Sigmoid colon (tissue), 7 donors: ENCODE data around the gene FNDC5. TPM values are rescaled to one million over a fixed set of nuclear protein-coding genes. Genes with fewer than 3 reads are reported as not detected.

ENCODE experiments used
- DNase-seq: peaks from one replicate; pipeline ENCODE4 v3.0.0-alpha.2; 2019
- H3K27ac ChIP-seq, 4 donors: fragments of 200-600 bp; sonication (generic); one replicate each; pipeline ENCODE4 v1.5.1; 2016 to 2019; ENCODE audit warnings: mild to moderate bottlenecking in 1 of 4
- H3K27me3 ChIP-seq, 3 donors: fragments of 200-600 bp; sonication (generic); one replicate each; pipeline ENCODE4 v1.5.1; 2019; ENCODE audit warnings: mild to moderate bottlenecking in 1 of 3
- H3K36me3 ChIP-seq, 4 donors: fragments of 200-600 bp; sonication (generic); one replicate each; pipeline ENCODE4 v1.5.1; 2016 to 2019
- H3K4me1 ChIP-seq, 4 donors: fragments of 200-600 bp; sonication (generic); one replicate each; pipeline ENCODE4 v1.5.1; 2017 to 2019
- H3K4me3 ChIP-seq, 4 donors: fragments of 200-600 bp; sonication (generic); one replicate each; pipeline ENCODE4 v1.5.1; 2017 to 2019; ENCODE audit warnings: mild to moderate bottlenecking in 2 of 4, moderate library complexity in 1 of 4
- H3K9me3 ChIP-seq, 4 donors: fragments of 200-600 bp in 3 of 4; sonication (generic) in 3 of 4; one replicate each; pipeline versions ENCODE4 v1.5.1 to v1.6.1; 2013 to 2019
- CTCF ChIP-seq, 4 experiments: fragments of 450-650 bp in 3 of 4; fragments of 200-600 bp in 1 of 4; IDR thresholded peaks; one replicate each; pipeline ENCODE4 v1.5.1; 2016 to 2019; ENCODE audit warnings: antibody characterized with exemption in 4 of 4, mild to moderate bottlenecking in 3 of 4, moderate library complexity in 2 of 4
- EP300 ChIP-seq, 4 donors: sonication (generic); formaldehyde crosslinking; IDR thresholded peaks; one replicate each; pipeline ENCODE4 v1.6.1; 2017; ENCODE audit warnings: antibody characterized with exemption in 4 of 4
- POLR2A ChIP-seq, 2 donors: fragments of 450-650 bp; IDR thresholded peaks; one replicate each; pipeline ENCODE4 v1.6.1; 2016; ENCODE audit warnings: antibody characterized with exemption in 2 of 2, mild to moderate bottlenecking in 2 of 2, moderate library complexity in 2 of 2
- POLR2AphosphoS5 ChIP-seq, 4 donors: sonication (generic); formaldehyde crosslinking; IDR thresholded peaks; one replicate each; pipeline ENCODE4 v1.6.1; 2017; ENCODE audit warnings: antibody characterized with exemption in 4 of 4
- WGBS, 2 donors: extraction: QIAGEN DNeasy Blood & Tissue Kit; methylation state at CpG; one replicate each; pipeline ENCODE4 v1.1.7; 2013; 5-methylcytosine and 5-hydroxymethylcytosine counted together
- intact Hi-C: fragments of 100-400 bp; cut with DNase I; formaldehyde crosslinking; loops from one replicate; pipeline ENCODE4 v1.15.1; 2023
- polyA plus RNA-seq, 3 donors: library from polyadenylated mRNA; stranded (reverse); fragments of 200-250 nt; gene quantifications; one replicate each; pipeline ENCODE4 v1.2.3, GENCODE V29; 2013
- total RNA-seq, 4 donors: library from RNA; depleted of rRNA; stranded (reverse); fragments of >200 nt; gene quantifications; one replicate each; pipeline ENCODE4 v1.1.0, GENCODE V29; 2016
- donor health status: healthy with polysubstance abuse.
- donor health status: Bipolar disorder and iron deficiency.
- donor health status: healthy.

Gene FNDC5
- total and polyA plus RNA-seq, 7 donors, result 0.20 to 10.2 (median 0.93) TPM; not detected in 1

- Histone ChIP-seq H3K27ac (no peak overlapping the region), H3K9me3 (no peaks in the 10 kb centered on the region), H3K27me3 (peaks cover 0 to 5% (median 0%) of the 10 kb centered on the region in 3 donors), H3K36me3 (no peaks in the 10 kb centered on the region), H3K4me3 (no peak overlapping the region), H3K4me1 (peaks cover 0 to 15% (median 14%) of the 10 kb centered on the region in 4 donors)
- DNase-seq, result peak; percentile 27
- 14 to 76% methylated on average over 2 of the region's 2 CpGs for WGBS, 2 donors
- no peak for TF ChIP-seq EP300 (IDR thresholded peaks at IDR 0.05)
- peak in 1 of 2 donors; percentile 22 for TF ChIP-seq POLR2A (IDR thresholded peaks at IDR 0.05)
- intact Hi-C loops, result loop anchor here (5.0 kb wide), 1 partner anchor 58 kb away; the partner anchor contains the start of gene RNF19B
Measured at GRCh38 chr1:32904797-32905196, 34.1 kb upstream of the FNDC5 start.

GRCh38 chr1:32903991-32904785, 33.5 kb upstream of the FNDC5 start:
- peaks cover 0 to 15% (median 14%) of the 10 kb centered on the region in 4 donors for H3K4me1 ChIP-seq
- peak; percentile 47 for DNase-seq
- peaks cover 0 to 5% (median 0%) of the 10 kb centered on the region in 3 donors for H3K27me3 ChIP-seq
- H3K4me3 ChIP-seq, result no peak overlapping the region
- no peak overlapping the region for H3K27ac ChIP-seq
- TF ChIP-seq CTCF (IDR thresholded peaks at IDR 0.05), result no peak
- intact Hi-C loops, result loop anchor here (5.0 kb wide), 1 partner anchor 58 kb away; the partner anchor contains the start of gene RNF19B
- H3K9me3 ChIP-seq, result no peaks in the 10 kb centered on the region
- no peaks in the 10 kb centered on the region for H3K36me3 ChIP-seq
- 41 to 66% methylated on average over 3 of the region's 3 CpGs for WGBS, 2 donors

- Histone ChIP-seq H3K4me3 (no peak overlapping the region), H3K4me1 (peaks cover 0 to 15% (median 14%) of the 10 kb centered on the region in 4 donors), H3K36me3 (no peaks in the 10 kb centered on the region), H3K27me3 (peaks cover 0 to 5% (median 0%) of the 10 kb centered on the region in 3 donors), H3K9me3 (no peaks in the 10 kb centered on the region), H3K27ac (no peak overlapping the region)
- no peak for TF ChIP-seq CTCF (IDR thresholded peaks at IDR 0.05)
- TF ChIP-seq EP300 (IDR thresholded peaks at IDR 0.05), result no peak
- TF ChIP-seq POLR2AphosphoS5 (IDR thresholded peaks at IDR 0.05), result no peak
- TF ChIP-seq POLR2A (IDR thresholded peaks at IDR 0.05), result no peak
- WGBS, 2 donors, result 72 to 76% methylated on average over 6 of the region's 6 CpGs
- DNase-seq, result peak; percentile 56
- intact Hi-C loops, result loop anchor here (5.0 kb wide), 1 partner anchor 60 kb away; the partner anchor contains the start of gene RNF19B
Measured at GRCh38 chr1:32902535-32902920, 31.8 kb upstream of the FNDC5 start.

- no peaks in the 10 kb centered on the region for H3K9me3 ChIP-seq
- peak overlapping the region; percentile 28 to 76 (median 53) for H3K27ac ChIP-seq
- peaks cover 0 to 15% (median 14%) of the 10 kb centered on the region in 4 donors for H3K4me1 ChIP-seq
- no peaks in the 10 kb centered on the region for H3K36me3 ChIP-seq
- no peak for TF ChIP-seq CTCF (IDR thresholded peaks at IDR 0.05)
- 22 to 56% methylated on average over 24 of the region's 24 CpGs for WGBS, 2 donors
- intact Hi-C loops, result loop anchor here (5.0 kb wide), 1 partner anchor 60 kb away; the partner anchor contains the start of gene RNF19B
- peak overlapping the region; percentile 56 to 81 (median 72) for H3K4me3 ChIP-seq
- H3K27me3 ChIP-seq, result peaks cover 0 to 5% (median 0%) of the 10 kb centered on the region in 3 donors
- peak; percentile 56 for DNase-seq
Measured at GRCh38 chr1:32901823-32902534, 31.3 kb upstream of the FNDC5 start.
